HepG2 (cell line): ENCODE data around the gene ATR. TPM values are rescaled to one million over a fixed set of nuclear protein-coding genes. Genes with fewer than 3 reads are reported as not detected.
"Not testable (repeated sequence)": the region's sequence is repeated elsewhere in the genome, so short reads cannot be mapped to it uniquely, and the experiment has no call there.

Source experiments
- ATAC-seq: fragments of 200-7000 bp; cut with Tn5 transposase; 3 replicates; pipeline ENCODE4 v1.9.1; 2020; ENCODE audit warnings: mild to moderate bottlenecking, moderate library complexity
- BruUV-seq: library from RNA; stranded (reverse); fragments of 400-500 nt; replicated peaks from 2 replicates; lab custom pipeline; 2021; lab: Mats Ljungman, UMichigan
- CTCF ChIA-PET: fragments of 300-600 bp; formaldehyde crosslinking; extraction: SDS; loops from one replicate; lab custom pipeline; 2021; ENCODE audit warnings: low total read pairs, inconsistent platforms, low intra/inter-chr PET ratio; lab: Yijun Ruan, JAX
- POLR2A ChIA-PET: fragments of 350-600 bp; sonication (Branson Sonifier 250); formaldehyde crosslinking; loops from one replicate; lab custom pipeline; 2020; ENCODE audit warnings: antibody characterized with exemption, inconsistent platforms; lab: Yijun Ruan, JAX
- DNase-seq: peaks from one replicate; pipeline ENCODE4 v3.0.0-alpha.2; 2015; ENCODE audit warnings: low spot score
- FAIRE-seq: peaks from 3 replicates; lab custom pipeline; 2011; peaks lifted over from hg19 to GRCh38; lab: Jason Lieb, UNC
- H2AFZ ChIP-seq: one replicate; pipeline ENCODE4 v1.6.1; 2011; ENCODE audit warnings: low read length, inconsistent platforms
- H3K27ac ChIP-seq: fragments of 300-600 bp; 3 replicates; pipeline ENCODE4 v1.8.0; 2011; ENCODE audit warnings: mixed run types, mild to moderate bottlenecking, mixed read lengths, low read length, inconsistent platforms; ENCODE audit not compliant: insufficient read depth; ENCODE audit errors: extremely low read length
- H3K27me3 ChIP-seq, 2 experiments: fragments of 200-600 bp in 1 of 2; 2 replicates in 1 of 2; 3 replicates in 1 of 2; pipeline versions ENCODE4 v1.6.0 to v1.8.0; 2011; ENCODE audit warnings: low read length in 2 of 2, mild to moderate bottlenecking in 2 of 2, moderate library complexity in 2 of 2, inconsistent platforms in 1 of 2; ENCODE audit not compliant: insufficient read depth in 2 of 2, control insufficient read depth in 1 of 2
- H3K36me3 ChIP-seq, 2 experiments: fragments of 200-600 bp in 1 of 2; replicated peaks in 1 of 2; 2 replicates in 1 of 2; 3 replicates in 1 of 2; pipeline versions ENCODE4 v1.5.1 to v1.8.0; 2011; ENCODE audit warnings: low read length in 2 of 2, inconsistent platforms in 1 of 2; ENCODE audit not compliant: insufficient read depth in 2 of 2, control insufficient read depth in 1 of 2
- H3K4me1 ChIP-seq: 2 replicates; pipeline ENCODE4 v1.5.1; 2012; ENCODE audit warnings: low read length, inconsistent platforms; ENCODE audit not compliant: insufficient read depth
- H3K4me2 ChIP-seq: 2 replicates; pipeline ENCODE4 v1.6.0; 2011; ENCODE audit warnings: low read depth, low read length, inconsistent platforms
- H3K4me3 ChIP-seq, 3 experiments: fragments of 200-600 bp in 1 of 3; sonication (generic), shearing (Covaris generic) in 1 of 3; replicated peaks in 1 of 3; 2 replicates each; pipeline ENCODE4 v1.5.1; 2011 to 2016; ENCODE audit warnings: low read length in 3 of 3, inconsistent platforms in 2 of 3, low read depth in 2 of 3, mild to moderate bottlenecking in 2 of 3, control low read depth in 1 of 3, mixed read lengths in 1 of 3; ENCODE audit not compliant: insufficient read depth in 1 of 3
- H3K79me2 ChIP-seq: one replicate; pipeline ENCODE4 v1.6.1; 2011; ENCODE audit warnings: low read length, inconsistent platforms; ENCODE audit not compliant: insufficient read depth
- H3K9ac ChIP-seq: 2 replicates; pipeline ENCODE4 v1.6.0; 2011; ENCODE audit warnings: mild to moderate bottlenecking, low read depth, low read length, inconsistent platforms; ENCODE audit not compliant: insufficient read depth
- H3K9me3 ChIP-seq: 2 replicates; pipeline ENCODE4 v1.5.1; 2012; ENCODE audit warnings: mild to moderate bottlenecking, low read length
- H4K20me1 ChIP-seq: 2 replicates; pipeline ENCODE4 v1.6.0; 2011; ENCODE audit warnings: inconsistent platforms, mild to moderate bottlenecking, low read length, moderate library complexity; ENCODE audit not compliant: insufficient read depth
- AGO1 ChIP-seq: fragments of 200-400 bp; formaldehyde crosslinking; IDR thresholded peaks from 2 replicates; pipeline ENCODE4 v1.6.1; 2017; ENCODE audit warnings: mild to moderate bottlenecking, low read depth, low read length, moderate library complexity; ENCODE audit not compliant: poor library complexity, severe bottlenecking
- AGO2 ChIP-seq: fragments of 200-400 bp; formaldehyde crosslinking; optimal IDR thresholded peaks from 2 replicates; pipeline ENCODE3; 2017; ENCODE audit warnings: mild to moderate bottlenecking, low read depth, low read length, moderate library complexity
- DNMT1 ChIP-seq: sonication (generic); formaldehyde crosslinking; IDR thresholded peaks from 2 replicates; pipeline ENCODE4 v1.5.1; 2020; ENCODE audit warnings: mild to moderate bottlenecking, missing genetic modification reagents
- FOXJ3 ChIP-seq: sonication (generic); formaldehyde crosslinking; IDR thresholded peaks from 2 replicates; pipeline ENCODE4 v1.4.0; 2020; ENCODE audit warnings: missing genetic modification reagents, mild to moderate bottlenecking, borderline replicate concordance
- LCORL ChIP-seq, 2 experiments: fragments of 450-650 bp in 1 of 2; sonication (generic) in 1 of 2; formaldehyde crosslinking in 1 of 2; IDR thresholded peaks; 2 replicates each; pipeline versions ENCODE4 v1.5.0 to v1.6.1; 2017 to 2020; ENCODE audit warnings: antibody characterized with exemption in 1 of 2, missing genetic modification reagents in 1 of 2
- NFE2L2 ChIP-seq: fragments of 150-350 bp; IDR thresholded peaks from 2 replicates; pipeline ENCODE4 v1.6.1; 2014; ENCODE audit warnings: low read length
- RXRA ChIP-seq: sonication (generic); formaldehyde crosslinking; IDR thresholded peaks from 2 replicates; pipeline ENCODE4 v1.5.1; 2020; ENCODE audit warnings: missing genetic modification reagents
- SP4 ChIP-seq: sonication (generic); formaldehyde crosslinking; IDR thresholded peaks from 2 replicates; pipeline ENCODE4 v1.8.1; 2023; ENCODE audit warnings: mild to moderate bottlenecking, missing genetic modification reagents
- ZNF605 ChIP-seq: sonication (generic); formaldehyde crosslinking; IDR thresholded peaks from 2 replicates; pipeline ENCODE4 v1.8.0; 2022; ENCODE audit warnings: mild to moderate bottlenecking, missing genetic modification reagents
- WGBS: methylation state at CpG from one replicate; pipeline ENCODE4 v1.1.6; 2017; ENCODE audit warnings: low lambda C conversion rate; 5-methylcytosine and 5-hydroxymethylcytosine counted together
- in situ Hi-C: cut with HindIII; loops from 2 replicates; pipeline ENCODE4 v1.10.0; 2017; ENCODE audit warnings: low pct_unique_long_range_greater_than_20kb; ENCODE audit not compliant: extremely low pct_ligation_motif_present
- intact Hi-C: fragments of 100-400 bp; cut with micrococcal nuclease; formaldehyde crosslinking; loops from one replicate; pipeline ENCODE4 v1.10.0; 2022; ENCODE audit not compliant: unreplicated experiment
- polyA plus RNA-seq, 8 experiments: library from polyadenylated mRNA; depleted of rRNA in 3 of 8; stranded (reverse) in 7 of 8; unstranded in 1 of 8; fragments of >200 nt; fragmentation: Illumina TruSeq in 4 of 8; extraction: Trizol in 4 of 8; gene quantifications; 2 replicates each; pipeline versions ENCODE4 v1.2.1 to v1.2.3, GENCODE V29; 2011 to 2016; ENCODE audit warnings: low read depth in 4 of 8, missing spikeins in 1 of 8, mixed read lengths in 1 of 8; ENCODE audit not compliant: insufficient read depth in 1 of 8
- total RNA-seq, 5 experiments: library from RNA; depleted of rRNA; stranded (reverse); fragments of >200 nt; fragmentation: Illumina TruSeq; extraction: Trizol; gene quantifications; 2 replicates each; pipeline ENCODE4 v1.2.3, GENCODE V29; 2016; ENCODE audit warnings: low read depth in 1 of 5
- TF ChIP-seq, protein P1 (sequence below): sonication (generic); formaldehyde crosslinking; IDR thresholded peaks from 2 replicates; pipeline ENCODE4 v1.5.1; 2020; ENCODE audit warnings: mild to moderate bottlenecking, missing genetic modification reagents, moderate library complexity
- TF ChIP-seq, protein P2 (sequence below): sonication (generic); formaldehyde crosslinking; IDR thresholded peaks from 2 replicates; pipeline ENCODE4 v1.4.0; 2020; ENCODE audit warnings: missing genetic modification reagents

Gene ATR
- total and polyA plus RNA-seq, 2 of the 13 experiments (the other 11 are each of a cell fraction or from before 2014, with no cell fraction given) = 6.6 to 17.0 TPM

DNA sequence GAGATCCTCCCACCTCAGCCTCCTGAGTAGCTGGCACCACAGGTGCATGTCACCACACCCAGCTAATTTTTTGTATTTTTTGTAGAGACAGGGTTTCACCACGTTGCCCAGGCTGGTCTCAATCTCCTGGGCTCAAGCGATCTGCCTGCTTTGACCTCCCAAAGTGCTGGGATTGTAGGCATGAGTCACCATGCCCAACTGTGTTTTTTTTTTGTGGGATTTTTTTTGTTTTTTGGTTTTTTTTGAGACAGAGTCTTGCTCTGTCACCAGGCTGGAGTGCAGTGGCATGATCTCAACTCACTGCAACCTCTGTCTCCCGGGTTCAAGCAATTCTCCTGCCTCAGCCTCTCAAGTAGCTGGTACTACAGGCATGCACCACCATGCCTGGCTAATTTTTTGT is 9.1 kb downstream of the ATR start:
- H3K36me3 ChIP-seq, H4K20me1 ChIP-seq, H3K79me2 ChIP-seq, ATAC-seq, intact Hi-C loops, H3K27ac ChIP-seq, POLR2A ChIA-PET, H2AFZ ChIP-seq, DNase-seq, BruUV-seq, H3K9ac ChIP-seq, FAIRE-seq, H3K9me3 ChIP-seq, H3K4me2 ChIP-seq, H3K27me3 ChIP-seq, H3K4me3 ChIP-seq, CTCF ChIA-PET, in situ Hi-C loops: not testable (repeated sequence)
- peaks cover 12% of the 10 kb centered on the region for H3K4me1 ChIP-seq
- 95% methylated on average over 3 of the region's 3 CpGs for WGBS

DNA sequence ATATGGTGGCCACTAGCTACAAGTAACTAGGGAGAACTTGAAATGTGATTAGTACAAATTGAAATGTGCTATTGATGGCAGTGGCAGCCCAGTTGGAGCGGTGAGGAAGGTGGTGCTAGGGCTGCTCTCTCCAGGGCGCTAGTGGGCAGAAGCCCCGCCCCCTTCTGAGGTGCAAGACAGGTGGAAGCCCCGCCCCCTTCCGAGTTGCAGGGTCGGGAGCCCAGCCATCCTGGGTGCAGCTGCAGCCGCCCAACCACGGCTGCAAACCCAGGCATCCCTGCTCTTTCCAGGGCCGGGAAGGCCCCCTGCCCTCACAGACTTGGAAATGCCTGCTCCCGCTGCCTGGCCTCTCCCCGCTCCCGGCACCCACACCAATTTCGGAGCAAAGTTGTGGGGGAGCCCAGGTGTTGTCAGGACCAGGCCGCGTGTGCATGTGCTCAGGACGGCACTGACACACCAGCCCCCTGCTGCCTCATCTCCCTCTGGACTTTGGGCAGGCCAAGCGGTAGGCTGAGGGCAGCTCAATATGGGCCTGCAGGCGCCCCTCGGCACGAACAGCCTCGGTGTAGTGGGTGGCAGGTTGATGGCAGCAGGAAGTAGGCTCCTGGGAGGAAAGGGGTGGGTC is 10.0 kb downstream of the ATR start:
- BruUV-seq = no TSS peak
- Histone ChIP-seq H3K4me2 (no peak overlapping the region), H2AFZ (no peak overlapping the region), H4K20me1 (no peaks in the 10 kb centered on the region), H3K4me1 (peaks cover 12% of the 10 kb centered on the region), H3K79me2 (no peaks in the 10 kb centered on the region), H3K27ac (no peak overlapping the region), H3K9ac (no peak overlapping the region), H3K27me3 (no peaks in the 10 kb centered on the region), H3K36me3 (peaks cover 0 to 4% of the 10 kb centered on the region in 2 experiments; a peak in 2 of 5 replicates), H3K4me3 (no peak overlapping the region), H3K9me3 (no peaks in the 10 kb centered on the region)
- ChIA-PET CTCF (no interaction called here), POLR2A (no interaction called here)
- no peak for FAIRE-seq
- no peak for DNase-seq
- in situ Hi-C loops = no loop called here
- ATAC-seq = peak; percentile 53
- WGBS = 98% methylated on average over 10 of the region's 21 CpGs
- intact Hi-C loops = no loop called here
- TF ChIP-seq, protein P1, sequence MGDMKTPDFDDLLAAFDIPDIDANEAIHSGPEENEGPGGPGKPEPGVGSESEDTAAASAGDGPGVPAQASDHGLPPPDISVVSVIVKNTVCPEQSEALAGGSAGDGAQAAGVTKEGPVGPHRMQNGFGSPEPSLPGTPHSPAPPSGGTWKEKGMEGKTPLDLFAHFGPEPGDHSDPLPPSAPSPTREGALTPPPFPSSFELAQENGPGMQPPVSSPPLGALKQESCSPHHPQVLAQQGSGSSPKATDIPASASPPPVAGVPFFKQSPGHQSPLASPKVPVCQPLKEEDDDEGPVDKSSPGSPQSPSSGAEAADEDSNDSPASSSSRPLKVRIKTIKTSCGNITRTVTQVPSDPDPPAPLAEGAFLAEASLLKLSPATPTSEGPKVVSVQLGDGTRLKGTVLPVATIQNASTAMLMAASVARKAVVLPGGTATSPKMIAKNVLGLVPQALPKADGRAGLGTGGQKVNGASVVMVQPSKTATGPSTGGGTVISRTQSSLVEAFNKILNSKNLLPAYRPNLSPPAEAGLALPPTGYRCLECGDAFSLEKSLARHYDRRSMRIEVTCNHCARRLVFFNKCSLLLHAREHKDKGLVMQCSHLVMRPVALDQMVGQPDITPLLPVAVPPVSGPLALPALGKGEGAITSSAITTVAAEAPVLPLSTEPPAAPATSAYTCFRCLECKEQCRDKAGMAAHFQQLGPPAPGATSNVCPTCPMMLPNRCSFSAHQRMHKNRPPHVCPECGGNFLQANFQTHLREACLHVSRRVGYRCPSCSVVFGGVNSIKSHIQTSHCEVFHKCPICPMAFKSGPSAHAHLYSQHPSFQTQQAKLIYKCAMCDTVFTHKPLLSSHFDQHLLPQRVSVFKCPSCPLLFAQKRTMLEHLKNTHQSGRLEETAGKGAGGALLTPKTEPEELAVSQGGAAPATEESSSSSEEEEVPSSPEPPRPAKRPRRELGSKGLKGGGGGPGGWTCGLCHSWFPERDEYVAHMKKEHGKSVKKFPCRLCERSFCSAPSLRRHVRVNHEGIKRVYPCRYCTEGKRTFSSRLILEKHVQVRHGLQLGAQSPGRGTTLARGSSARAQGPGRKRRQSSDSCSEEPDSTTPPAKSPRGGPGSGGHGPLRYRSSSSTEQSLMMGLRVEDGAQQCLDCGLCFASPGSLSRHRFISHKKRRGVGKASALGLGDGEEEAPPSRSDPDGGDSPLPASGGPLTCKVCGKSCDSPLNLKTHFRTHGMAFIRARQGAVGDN (CRISPR knock-in tag) = peak; percentile 22; the same call in 1 of the 2 replicates
- peak; percentile 33 for TF ChIP-seq AGO1
- 0 out of 2 replicates have a peak, but pooled peaks have one; percentile 39 for TF ChIP-seq DNMT1
- peak; percentile 76 for TF ChIP-seq AGO2
- 0 out of 2 replicates have a peak, but pooled peaks have one; percentile 26 for TF ChIP-seq RXRA (CRISPR knock-in tag)
- TF ChIP-seq LCORL (IDR thresholded peaks at IDR 0.05) = no peak
- no peak for TF ChIP-seq LCORL (CRISPR knock-in tag; IDR thresholded peaks at IDR 0.05)
- no peak for TF ChIP-seq SP4 (CRISPR knock-in tag)
- no peak for TF ChIP-seq NFE2L2
- no peak for TF ChIP-seq ZNF605 (CRISPR knock-in tag)
- no peak for TF ChIP-seq FOXJ3 (CRISPR knock-in tag)
- TF ChIP-seq, protein P2, sequence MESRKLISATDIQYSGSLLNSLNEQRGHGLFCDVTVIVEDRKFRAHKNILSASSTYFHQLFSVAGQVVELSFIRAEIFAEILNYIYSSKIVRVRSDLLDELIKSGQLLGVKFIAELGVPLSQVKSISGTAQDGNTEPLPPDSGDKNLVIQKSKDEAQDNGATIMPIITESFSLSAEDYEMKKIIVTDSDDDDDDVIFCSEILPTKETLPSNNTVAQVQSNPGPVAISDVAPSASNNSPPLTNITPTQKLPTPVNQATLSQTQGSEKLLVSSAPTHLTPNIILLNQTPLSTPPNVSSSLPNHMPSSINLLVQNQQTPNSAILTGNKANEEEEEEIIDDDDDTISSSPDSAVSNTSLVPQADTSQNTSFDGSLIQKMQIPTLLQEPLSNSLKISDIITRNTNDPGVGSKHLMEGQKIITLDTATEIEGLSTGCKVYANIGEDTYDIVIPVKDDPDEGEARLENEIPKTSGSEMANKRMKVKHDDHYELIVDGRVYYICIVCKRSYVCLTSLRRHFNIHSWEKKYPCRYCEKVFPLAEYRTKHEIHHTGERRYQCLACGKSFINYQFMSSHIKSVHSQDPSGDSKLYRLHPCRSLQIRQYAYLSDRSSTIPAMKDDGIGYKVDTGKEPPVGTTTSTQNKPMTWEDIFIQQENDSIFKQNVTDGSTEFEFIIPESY (CRISPR knock-in tag) = peak; percentile 78; the same call in 1 of the 2 replicates
